ENCODE data around the gene MTCL1.

MTCL1 gene

GRCh38 chr18:8812631-8813030 is 107.3 kb downstream of the MTCL1 start:
- no peak for DNase-seq (ENCODE audit: low read depth)

- DNase-seq (ENCODE audit: low read depth) = no peak
Observed at GRCh38 chr18:8813611-8814010, 108.3 kb downstream of the MTCL1 start.

DNA sequence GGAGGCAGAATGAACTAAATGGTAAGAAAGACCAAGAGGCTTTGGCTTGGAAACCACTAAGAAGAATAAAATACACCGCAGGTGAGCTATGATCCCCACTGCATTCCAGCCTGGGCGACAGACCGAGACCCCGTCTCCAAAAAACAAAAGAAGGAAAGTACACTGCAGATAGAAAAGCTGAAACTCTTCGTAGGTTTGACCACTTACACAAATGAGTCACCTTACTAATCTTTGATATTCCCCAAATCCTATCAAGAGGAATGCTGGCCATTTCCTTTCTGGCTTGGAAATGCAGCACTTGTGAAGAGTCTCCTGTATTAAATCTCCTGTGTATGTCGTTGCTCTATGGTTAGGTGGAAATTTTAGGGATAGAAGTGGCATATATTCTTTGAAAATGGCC is 108.8 kb downstream of the MTCL1 start:
- DNase-seq (ENCODE audit: low read depth) = no peak

GRCh38 chr18:8816220-8816619 is 110.9 kb downstream of the MTCL1 start:
- DNase-seq (ENCODE audit: low read depth) = no peak

DNA sequence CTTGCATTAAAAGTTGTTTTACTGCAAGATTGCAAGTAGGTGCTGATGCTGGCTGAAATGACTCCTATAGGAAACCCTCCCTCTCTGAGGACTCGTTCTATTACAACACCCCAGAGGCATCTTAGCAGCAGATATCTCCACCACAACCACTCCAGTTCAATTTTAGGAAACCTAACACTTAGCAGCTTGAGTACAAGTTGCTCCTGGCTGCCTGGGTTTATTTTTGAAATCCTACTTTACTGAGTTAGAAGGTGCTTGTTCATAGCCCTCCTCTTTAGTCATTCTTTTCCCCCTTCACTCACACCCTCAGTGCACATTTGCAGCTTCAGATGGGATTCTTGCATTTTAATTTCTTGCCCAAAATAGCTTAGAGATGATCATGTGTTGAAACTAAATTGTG is 111.5 kb downstream of the MTCL1 start:
- no peak for DNase-seq (ENCODE audit: low read depth)

DNA sequence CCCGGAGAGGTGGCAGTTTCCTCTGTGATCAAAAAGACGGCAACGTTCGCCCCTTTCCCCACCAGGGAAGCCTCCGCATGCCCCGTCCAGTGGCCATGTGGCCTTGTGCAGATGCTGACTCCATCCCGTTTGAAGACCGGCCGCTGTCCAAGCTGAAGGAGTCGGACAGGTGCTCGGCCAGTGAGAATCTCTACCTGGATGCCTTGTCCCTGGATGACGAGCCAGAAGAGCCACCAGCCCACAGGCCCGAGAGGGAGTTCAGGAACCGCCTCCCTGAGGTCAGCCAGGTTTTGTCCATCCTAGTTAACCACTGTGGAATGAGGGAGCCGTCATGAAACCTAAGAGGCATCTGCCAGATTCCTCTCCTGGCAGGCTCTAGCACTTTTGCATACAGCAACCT is 113.6 kb downstream of the MTCL1 start:
- DNase-seq (ENCODE audit: low read depth) = no peak

- no peak for DNase-seq (ENCODE audit: low read depth)
Observed at GRCh38 chr18:8820396-8821082, 115.2 kb downstream of the MTCL1 start.

- DNase-seq (ENCODE audit: low read depth) = no peak
Observed at GRCh38 chr18:8821083-8821465, 115.7 kb downstream of the MTCL1 start.

- no peak for DNase-seq (ENCODE audit: low read depth)
Observed at GRCh38 chr18:8821531-8821930, 116.2 kb downstream of the MTCL1 start.

DNA sequence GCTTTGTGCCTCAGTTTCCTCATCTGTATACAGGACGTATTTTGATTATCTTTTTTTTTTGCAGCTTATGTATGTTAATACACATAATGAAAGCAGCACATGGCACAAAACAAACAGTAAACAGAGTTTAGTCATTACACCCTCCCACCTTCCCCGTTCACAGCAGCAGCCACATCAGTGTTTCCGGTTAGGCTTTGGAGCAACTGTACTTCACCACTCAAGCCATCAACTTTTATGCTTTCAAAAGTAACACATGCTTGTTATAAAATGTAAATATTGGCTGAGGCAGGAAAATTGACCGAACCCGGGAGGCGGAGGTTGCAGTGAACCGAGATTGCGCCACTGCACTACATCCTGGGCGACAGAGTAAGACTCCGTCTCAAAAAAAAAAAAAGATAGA is 117.3 kb downstream of the MTCL1 start:
- DNase-seq (ENCODE audit: low read depth) = no peak

- no peak for DNase-seq (ENCODE audit: low read depth)
Observed at GRCh38 chr18:8823530-8823929, 118.2 kb downstream of the MTCL1 start.

DNA sequence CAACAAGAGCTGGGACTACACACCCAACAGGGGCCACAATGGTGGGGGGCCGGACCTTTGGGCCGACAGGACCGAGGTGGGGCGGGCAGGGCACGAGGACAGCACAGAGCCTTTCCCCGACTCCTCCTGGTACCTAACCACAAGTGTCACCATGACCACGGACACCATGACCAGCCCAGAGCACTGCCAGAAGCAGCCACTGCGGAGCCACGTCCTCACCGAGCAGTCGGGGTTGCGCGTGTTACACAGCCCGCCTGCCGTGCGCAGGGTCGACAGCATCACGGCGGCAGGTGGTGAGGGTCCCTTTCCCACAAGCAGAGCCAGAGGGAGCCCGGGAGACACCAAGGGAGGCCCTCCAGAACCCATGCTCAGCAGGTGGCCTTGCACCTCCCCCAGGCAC is 119.5 kb downstream of the MTCL1 start:
- no peak for DNase-seq (ENCODE audit: low read depth)

- DNase-seq (ENCODE audit: low read depth) = no peak
Observed at GRCh38 chr18:8825273-8825672, 119.9 kb downstream of the MTCL1 start.

- no peak for DNase-seq (ENCODE audit: low read depth)
Observed at GRCh38 chr18:8825729-8826375, 120.5 kb downstream of the MTCL1 start.

GRCh38 chr18:8826514-8826913 is 121.2 kb downstream of the MTCL1 start:
- no peak for DNase-seq (ENCODE audit: low read depth)

- DNase-seq (ENCODE audit: low read depth) = no peak
Observed at GRCh38 chr18:8826971-8827370, 121.6 kb downstream of the MTCL1 start.

- no peak for DNase-seq (ENCODE audit: low read depth)
Observed at GRCh38 chr18:8828300-8828699, 122.9 kb downstream of the MTCL1 start.

DNA sequence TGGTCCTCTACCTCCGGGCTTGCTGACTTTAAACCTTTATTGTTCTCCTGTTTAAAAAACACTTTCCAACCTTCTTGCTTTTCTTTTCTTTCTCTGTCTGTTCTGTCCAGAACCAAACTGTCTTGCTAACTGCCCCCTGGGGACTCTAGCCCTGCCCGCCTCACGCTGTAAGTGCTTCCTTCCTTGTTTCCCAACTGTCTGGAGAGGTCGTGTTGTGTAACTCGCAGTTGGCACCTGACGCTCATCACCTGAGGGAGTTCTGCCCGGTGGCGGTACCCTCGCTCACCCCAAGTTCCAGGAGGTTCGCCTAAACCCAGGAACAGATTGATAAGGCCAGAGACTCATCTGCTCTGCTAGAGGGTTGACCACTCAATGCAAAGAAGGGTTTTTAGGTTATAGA is 123.4 kb downstream of the MTCL1 start:
- no peak for DNase-seq (ENCODE audit: low read depth)

DNA sequence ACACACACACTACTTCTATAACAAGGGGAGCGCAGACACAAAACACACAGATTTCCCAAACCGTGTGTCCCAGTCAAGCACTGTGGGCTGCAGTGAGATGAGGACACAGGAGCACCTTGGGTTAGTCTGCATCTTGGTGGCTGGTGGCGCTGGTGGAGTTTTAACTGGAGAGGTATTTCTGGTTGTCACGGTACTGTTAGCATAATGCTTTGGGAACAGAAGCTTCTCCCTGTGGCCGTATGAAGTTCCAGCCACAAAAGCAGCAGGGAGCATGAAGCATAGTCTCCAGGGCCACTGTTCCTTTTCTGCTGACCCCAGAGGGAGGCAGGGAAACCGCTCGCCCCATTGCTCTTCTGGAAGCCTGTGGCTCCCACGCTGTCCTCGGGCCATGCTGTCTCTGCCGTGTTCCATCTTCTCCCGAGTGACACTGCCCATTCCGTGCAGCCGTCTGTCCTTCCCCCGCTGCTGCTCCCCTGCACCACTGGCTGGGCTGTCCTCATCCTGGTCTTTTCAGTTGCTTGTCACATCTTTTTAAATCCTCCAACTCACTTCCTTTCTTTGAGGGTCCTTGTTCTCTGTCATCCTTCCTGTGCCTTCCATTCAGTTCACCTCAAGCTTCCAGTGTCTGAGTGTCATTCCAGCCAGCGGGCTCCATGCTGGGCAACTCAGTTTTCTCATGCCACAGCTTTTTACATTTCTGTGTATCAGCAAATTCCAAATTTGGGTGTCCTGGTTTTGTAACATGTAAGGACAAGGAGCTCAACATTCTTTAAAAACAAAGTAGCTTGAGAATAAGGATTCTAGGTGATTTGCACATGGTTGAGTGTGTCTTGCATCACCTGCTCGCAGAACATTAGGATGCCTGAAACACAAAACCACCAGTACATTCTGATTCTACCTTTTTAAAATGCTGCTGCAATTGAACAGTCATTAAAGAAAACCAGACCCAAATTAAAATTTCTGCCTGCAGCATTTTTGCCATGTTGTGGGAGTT is 125.0 kb downstream of the MTCL1 start:
- no peak for DNase-seq (ENCODE audit: low read depth)

- no peak for DNase-seq (ENCODE audit: low read depth)
Observed at GRCh38 chr18:8831112-8831511, 125.8 kb downstream of the MTCL1 start.

- DNase-seq (ENCODE audit: low read depth) = no peak
Observed at GRCh38 chr18:8831531-8831930, 126.2 kb downstream of the MTCL1 start.

DNA sequence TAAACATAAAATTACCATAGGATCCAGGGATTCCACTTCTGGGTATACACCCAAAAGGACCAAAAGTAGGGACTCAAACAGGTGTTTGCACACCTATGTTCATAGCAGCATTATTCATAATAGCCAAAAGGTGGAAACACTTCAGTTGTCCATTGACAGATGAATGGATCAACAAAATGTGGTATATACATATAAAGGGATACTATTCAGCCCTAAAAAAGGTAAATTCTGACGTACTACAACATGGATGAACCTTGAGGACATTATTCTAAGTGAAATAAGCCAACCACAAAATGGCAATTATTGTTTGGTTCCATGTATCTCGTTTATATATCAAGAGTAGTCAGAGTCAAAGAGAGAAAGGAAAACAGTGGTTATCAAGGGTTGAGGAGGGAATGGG is 128.1 kb downstream of the MTCL1 start:
- no peak for DNase-seq (ENCODE audit: low read depth)

DNA sequence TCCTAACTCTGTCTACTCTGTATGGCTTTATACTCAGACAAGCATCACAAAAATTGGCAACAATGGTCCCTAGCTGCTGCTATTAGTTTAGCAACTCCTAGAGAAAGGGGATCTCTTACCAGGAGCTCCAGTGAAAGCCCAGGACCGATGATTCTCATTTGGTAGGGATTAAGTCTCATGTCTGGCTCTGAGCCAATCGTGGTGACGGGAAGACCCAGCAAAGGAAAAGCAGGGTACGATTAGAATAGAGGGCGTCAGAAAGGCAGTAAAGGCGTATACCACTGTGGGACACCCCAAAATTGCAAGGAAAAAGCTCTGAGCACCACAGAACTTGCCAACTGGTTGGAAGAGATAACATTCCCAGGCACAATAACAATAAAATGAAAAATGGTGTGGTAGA is 129.5 kb downstream of the MTCL1 start:
- no peak for DNase-seq (ENCODE audit: low read depth)
